ENCODE data around the gene KIF6. TPM values are rescaled to one million over a fixed set of nuclear protein-coding genes. Genes with fewer than 3 reads are reported as not detected.

KIF6 gene
- total and polyA plus RNA-seq, 7 experiments from 2014 or later: 0.75 TPM; not detected in 6

DNA sequence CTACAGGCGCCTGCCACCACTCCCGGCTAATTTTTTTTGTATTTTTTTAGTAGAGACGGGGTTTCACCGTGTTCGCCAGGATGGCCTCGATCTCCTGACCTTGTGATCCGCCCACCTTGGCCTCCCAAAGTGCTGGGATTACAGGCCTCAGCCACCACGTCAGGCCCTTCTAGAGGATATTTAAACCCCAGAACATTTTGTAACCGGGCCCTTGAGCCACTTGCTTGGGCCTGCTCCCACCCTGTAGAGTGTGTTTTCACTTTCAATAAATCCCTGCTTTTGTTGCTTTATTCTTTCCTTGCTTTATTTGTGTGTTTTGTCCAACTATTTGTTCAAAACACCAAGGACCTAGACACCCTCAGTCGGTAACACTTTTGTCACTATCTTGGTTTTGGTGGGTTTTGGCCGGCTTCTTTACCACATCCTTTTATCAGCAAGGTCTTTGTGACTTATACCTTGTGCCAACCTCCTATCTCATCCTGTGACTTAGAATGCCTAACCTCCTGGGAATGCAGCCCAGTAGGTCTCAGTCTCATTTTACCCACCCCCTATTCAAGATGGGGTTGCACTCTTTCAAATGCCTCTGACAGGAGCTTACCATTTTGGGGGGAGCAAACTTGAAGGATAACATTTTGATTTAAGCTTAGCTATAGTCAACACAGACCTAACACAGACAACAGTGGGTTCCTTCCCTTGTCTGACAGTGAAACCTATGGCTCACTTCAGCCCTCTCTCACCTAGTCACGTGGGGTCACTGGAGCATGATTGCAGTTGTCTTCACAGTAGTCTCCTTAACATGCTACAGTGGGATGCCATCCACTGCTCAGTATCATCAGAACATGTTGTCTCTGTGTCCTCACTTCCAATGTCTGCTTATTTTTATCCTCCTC is 27.9 kb upstream of the KIF6 start:
- H3K27me3 Mint-ChIP-seq: peaks cover 0 to 27% (median 15%) of the 10 kb centered on the region in 5 donors

DNA sequence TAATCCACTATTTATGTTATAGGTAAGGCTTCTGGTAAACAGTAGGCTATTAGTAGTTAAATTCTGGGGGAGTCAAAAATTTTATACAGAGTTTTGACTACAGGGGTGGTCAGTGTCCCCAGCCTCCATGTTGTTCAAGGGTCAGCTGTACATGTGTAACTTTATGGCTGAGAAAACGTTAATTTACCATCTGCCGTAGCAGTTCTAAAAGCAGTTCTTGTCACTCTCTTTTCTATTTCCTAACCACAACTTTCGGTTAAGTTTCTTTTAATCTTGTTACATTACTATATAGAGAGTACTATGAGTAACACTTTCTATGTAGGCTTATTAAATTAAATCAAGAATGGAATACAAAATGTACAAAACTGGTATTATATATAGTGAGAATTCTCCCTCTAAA is 21.6 kb upstream of the KIF6 start:
- Histone ChIP-seq H3K9me3 (ENCODE audit: control insufficient read depth in 2 of 3, low read length in 3 of 3) (no peaks in the 10 kb centered on the region), H3K4me1 (ENCODE audit: control insufficient read depth in 2 of 2, insufficient read depth in 2 of 2, low read length in 2 of 2) (no peaks in the 10 kb centered on the region), H3K36me3 (ENCODE audit: control insufficient read depth in 2 of 3, insufficient read depth in 3 of 3, low read length in 3 of 3) (no peaks in the 10 kb centered on the region), H3K27me3 (ENCODE audit: control insufficient read depth in 2 of 2, insufficient read depth in 2 of 2, low read length in 2 of 2) (no peaks in the 10 kb centered on the region), H3K4me3 (ENCODE audit: low read length) (no peak overlapping the region), H3K27ac (ENCODE audit: low read depth, low read length) (no peak overlapping the region)
- peaks cover 0 to 9% (median 2%) of the 10 kb centered on the region in 11 donors for H3K9me3 Mint-ChIP-seq
- no peak overlapping the region for H3K27ac Mint-ChIP-seq
- DNase-seq: no peak
- H3K36me3 Mint-ChIP-seq: no peaks in the 10 kb centered on the region
- ChIA-PET CTCF (no interaction called here), POLR2A (no interaction called here)
- no peak overlapping the region for H3K4me3 Mint-ChIP-seq
- ATAC-seq: no peak
- H3K27me3 Mint-ChIP-seq: peaks cover 0 to 23% (median 10%) of the 10 kb centered on the region in 5 donors
- no peaks in the 10 kb centered on the region for H3K4me1 Mint-ChIP-seq
- intact Hi-C loops (cut with micrococcal nuclease): no loop called here

More for the DNA sequence above, 27.9 kb upstream of the KIF6 start:
- no peak overlapping the region for H3K4me3 Mint-ChIP-seq
- DNase-seq (no peak), ATAC-seq (no peak)
- H3K27ac Mint-ChIP-seq: no peak overlapping the region
- intact Hi-C loops (cut with micrococcal nuclease): no loop called here
- ChIA-PET CTCF (no interaction called here), POLR2A (no interaction called here)
- H3K27ac ChIP-seq (ENCODE audit: low read depth, low read length): no peak overlapping the region
- no peaks in the 10 kb centered on the region for H3K27me3 ChIP-seq (ENCODE audit: control insufficient read depth in 2 of 2, insufficient read depth in 2 of 2, low read length in 2 of 2)
- H3K36me3 Mint-ChIP-seq: no peaks in the 10 kb centered on the region
- no peaks in the 10 kb centered on the region for H3K4me1 ChIP-seq (ENCODE audit: control insufficient read depth in 2 of 2, insufficient read depth in 2 of 2, low read length in 2 of 2)
- H3K4me3 ChIP-seq (ENCODE audit: low read length): no peak overlapping the region
- H3K36me3 ChIP-seq (ENCODE audit: control insufficient read depth in 2 of 3, insufficient read depth in 3 of 3, low read length in 3 of 3): no peaks in the 10 kb centered on the region
- H3K9me3 Mint-ChIP-seq: peaks cover 0 to 9% (median 0%) of the 10 kb centered on the region in 11 donors
- H3K9me3 ChIP-seq (ENCODE audit: control insufficient read depth in 2 of 3, low read length in 3 of 3): no peaks in the 10 kb centered on the region
- H3K4me1 Mint-ChIP-seq: peaks cover 0 to 1% (median 0%) of the 10 kb centered on the region in 7 donors

DNA sequence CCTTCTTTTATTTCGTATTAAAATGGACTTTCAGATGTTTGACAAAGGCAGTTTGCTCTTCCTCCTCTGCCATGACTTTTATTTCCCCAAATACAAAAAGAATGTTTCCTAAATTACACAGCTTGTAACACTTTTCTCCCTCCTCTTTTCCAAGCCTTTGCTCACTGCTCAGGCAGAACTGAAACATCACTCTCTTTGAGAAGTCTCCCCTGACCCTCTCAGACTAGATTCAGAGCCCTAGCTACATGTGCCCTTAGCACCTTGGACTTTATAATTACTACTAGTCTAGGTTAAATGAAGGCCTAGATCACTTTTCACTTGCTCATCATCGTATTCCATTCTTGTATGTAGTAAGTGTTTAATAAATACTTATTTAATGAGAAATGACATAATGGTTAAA is 8.5 kb upstream of the KIF6 start:
- Histone ChIP-seq H3K27ac (ENCODE audit: low read depth, low read length) (no peak overlapping the region), H3K4me3 (ENCODE audit: low read length) (no peak overlapping the region), H3K4me1 (ENCODE audit: control insufficient read depth in 2 of 2, insufficient read depth in 2 of 2, low read length in 2 of 2) (no peaks in the 10 kb centered on the region), H3K9me3 (ENCODE audit: control insufficient read depth in 2 of 3, low read length in 3 of 3) (no peaks in the 10 kb centered on the region), H3K36me3 (ENCODE audit: control insufficient read depth in 2 of 3, insufficient read depth in 3 of 3, low read length in 3 of 3) (no peaks in the 10 kb centered on the region), H3K27me3 (ENCODE audit: control insufficient read depth in 2 of 2, insufficient read depth in 2 of 2, low read length in 2 of 2) (no peaks in the 10 kb centered on the region)
- ChIA-PET CTCF (no interaction called here), POLR2A (no interaction called here)
- H3K27me3 Mint-ChIP-seq: peaks cover 13 to 48% (median 35%) of the 10 kb centered on the region in 5 donors
- H3K4me1 Mint-ChIP-seq: peaks cover 0 to 1% (median 0%) of the 10 kb centered on the region in 7 donors
- no peaks in the 10 kb centered on the region for H3K36me3 Mint-ChIP-seq
- H3K27ac Mint-ChIP-seq: no peak overlapping the region
- no peak for DNase-seq
- intact Hi-C loops (cut with micrococcal nuclease): no loop called here
- no peak for ATAC-seq
- H3K9me3 Mint-ChIP-seq: peaks cover 0 to 13% (median 3%) of the 10 kb centered on the region in 11 donors
- H3K4me3 Mint-ChIP-seq: no peak overlapping the region

DNA sequence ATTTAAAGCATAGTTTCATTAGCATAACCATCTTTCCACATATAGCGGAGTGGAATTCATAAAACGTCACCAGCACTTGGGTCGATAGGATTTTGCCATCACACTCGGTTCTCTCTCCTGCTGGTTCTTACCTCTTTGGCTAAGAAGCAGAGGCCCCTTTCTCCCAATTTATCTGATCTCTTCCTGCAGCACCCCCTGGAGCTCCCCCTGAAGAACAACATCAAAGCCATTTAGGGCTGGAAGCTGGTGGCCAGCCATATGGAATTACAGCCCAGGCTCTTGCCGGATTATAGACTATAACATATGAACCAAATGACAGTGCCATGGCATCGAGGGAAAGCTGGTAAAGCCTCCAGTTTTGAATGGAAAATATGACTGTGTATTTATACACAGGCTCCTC is 6.4 kb upstream of the KIF6 start:
- Mint-ChIP-seq H3K36me3 (no peaks in the 10 kb centered on the region), H3K27ac (no peak overlapping the region), H3K4me3 (no peak overlapping the region), H3K27me3 (peaks cover 16 to 40% (median 31%) of the 10 kb centered on the region in 5 donors), H3K9me3 (no peaks in the 10 kb centered on the region), H3K4me1 (peaks cover 0 to 1% (median 0%) of the 10 kb centered on the region in 7 donors)
- intact Hi-C loops (cut with micrococcal nuclease): no loop called here
- Histone ChIP-seq H3K4me3 (ENCODE audit: low read length) (no peak overlapping the region), H3K9me3 (ENCODE audit: control insufficient read depth in 2 of 3, low read length in 3 of 3) (no peaks in the 10 kb centered on the region), H3K27ac (ENCODE audit: low read depth, low read length) (no peak overlapping the region), H3K36me3 (ENCODE audit: control insufficient read depth in 2 of 3, insufficient read depth in 3 of 3, low read length in 3 of 3) (no peaks in the 10 kb centered on the region), H3K4me1 (ENCODE audit: control insufficient read depth in 2 of 2, insufficient read depth in 2 of 2, low read length in 2 of 2) (no peaks in the 10 kb centered on the region), H3K27me3 (ENCODE audit: control insufficient read depth in 2 of 2, insufficient read depth in 2 of 2, low read length in 2 of 2) (no peaks in the 10 kb centered on the region)
- no peak for ATAC-seq
- ChIA-PET POLR2A (no interaction called here), CTCF (no interaction called here)
- no peak for DNase-seq

DNA sequence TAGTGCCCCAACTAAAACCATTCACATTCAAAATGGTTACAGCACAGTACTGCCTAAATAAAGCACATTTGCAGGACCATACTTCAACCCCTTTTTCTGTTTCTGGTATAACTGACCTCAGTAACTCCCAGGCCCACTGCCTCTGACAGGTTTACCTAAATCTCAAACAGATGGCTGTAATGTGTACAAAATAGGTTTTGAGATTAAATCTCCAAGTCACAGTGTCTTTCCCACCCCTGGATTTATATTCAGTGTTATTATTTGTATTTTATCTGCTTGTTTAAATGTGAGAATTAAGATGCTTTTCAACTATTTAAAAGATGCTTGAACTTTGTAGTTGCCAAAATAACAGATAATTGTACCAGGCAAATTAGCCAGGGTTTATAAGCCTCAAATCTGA is 4.7 kb upstream of the KIF6 start:
- Mint-ChIP-seq H3K27me3 (peaks cover 14 to 27% (median 22%) of the 10 kb centered on the region in 5 donors), H3K4me1 (peaks cover 0 to 5% (median 3%) of the 10 kb centered on the region in 7 donors), H3K27ac (no peak overlapping the region), H3K4me3 (no peak overlapping the region), H3K9me3 (peaks cover 0 to 2% (median 0%) of the 10 kb centered on the region in 11 donors), H3K36me3 (no peaks in the 10 kb centered on the region)
- CTCF ChIA-PET: no interaction called here
- H3K27ac ChIP-seq (ENCODE audit: low read depth, low read length): no peak overlapping the region
- no peaks in the 10 kb centered on the region for H3K9me3 ChIP-seq (ENCODE audit: control insufficient read depth in 2 of 3, low read length in 3 of 3)
- H3K4me1 ChIP-seq (ENCODE audit: control insufficient read depth in 2 of 2, insufficient read depth in 2 of 2, low read length in 2 of 2): peaks cover 0 to 3% of the 10 kb centered on the region in 2 donors
- no peaks in the 10 kb centered on the region for H3K27me3 ChIP-seq (ENCODE audit: control insufficient read depth in 2 of 2, insufficient read depth in 2 of 2, low read length in 2 of 2)
- no peaks in the 10 kb centered on the region for H3K36me3 ChIP-seq (ENCODE audit: control insufficient read depth in 2 of 3, insufficient read depth in 3 of 3, low read length in 3 of 3)
- no peak for DNase-seq
- no peak overlapping the region for H3K4me3 ChIP-seq (ENCODE audit: low read length)
- POLR2A ChIA-PET: no interaction called here
- ATAC-seq: no peak
- intact Hi-C loops (cut with micrococcal nuclease): loop anchor here in 1 of 2 donors (10.0 kb wide), 1 partner anchor 1025 kb away; the partner anchor contains the start of gene GLO1

DNA sequence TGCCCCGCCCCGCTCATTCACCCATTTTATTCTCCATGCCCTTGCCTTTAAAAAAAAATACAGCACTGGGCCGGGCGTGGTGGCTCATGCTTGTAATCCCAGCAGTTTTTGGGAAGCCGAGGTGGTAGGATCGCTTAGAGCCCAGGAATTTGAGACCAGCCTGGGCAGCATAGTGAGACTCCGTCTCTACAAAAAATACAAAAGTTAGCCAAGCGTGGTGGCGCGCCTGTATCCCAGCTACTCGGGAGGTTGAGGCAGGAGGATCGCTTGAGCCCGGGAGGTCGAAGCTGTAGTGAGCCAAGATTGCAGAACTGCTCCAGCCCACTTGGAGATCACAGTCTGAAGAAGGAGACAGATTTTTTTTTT is 407 bp upstream of the KIF6 start:
- POLR2A ChIA-PET: no interaction called here
- ATAC-seq: no peak
- H3K27ac Mint-ChIP-seq: peak overlapping the region in 1 of 9 donors; percentile 46
- H3K27ac ChIP-seq (ENCODE audit: low read depth, low read length): no peak overlapping the region
- H3K4me3 ChIP-seq (ENCODE audit: low read length): peak overlapping the region; percentile 68
- H3K4me3 Mint-ChIP-seq: peak overlapping the region; percentile 29 to 98 (median 96)
- no peaks in the 10 kb centered on the region for H3K27me3 ChIP-seq (ENCODE audit: control insufficient read depth in 2 of 2, insufficient read depth in 2 of 2, low read length in 2 of 2)
- intact Hi-C loops (cut with micrococcal nuclease): loop anchor here in 1 of 2 donors (1.0 to 10.0 kb wide), 3 partner anchors 208 to 1347 kb away; partner anchors contain the start of genes GLO1, NFYA and OARD1
- DNase-seq: no peak
- peaks cover 0 to 5% (median 0%) of the 10 kb centered on the region in 5 donors for H3K27me3 Mint-ChIP-seq
- peaks cover 0 to 3% of the 10 kb centered on the region in 2 donors for H3K4me1 ChIP-seq (ENCODE audit: control insufficient read depth in 2 of 2, insufficient read depth in 2 of 2, low read length in 2 of 2)
- no peaks in the 10 kb centered on the region for H3K36me3 ChIP-seq (ENCODE audit: control insufficient read depth in 2 of 3, insufficient read depth in 3 of 3, low read length in 3 of 3)
- no peaks in the 10 kb centered on the region for H3K9me3 ChIP-seq (ENCODE audit: control insufficient read depth in 2 of 3, low read length in 3 of 3)
- peaks cover 0 to 9% (median 7%) of the 10 kb centered on the region in 7 donors for H3K4me1 Mint-ChIP-seq
- H3K36me3 Mint-ChIP-seq: no peaks in the 10 kb centered on the region
- peaks cover 0 to 4% (median 0%) of the 10 kb centered on the region in 11 donors for H3K9me3 Mint-ChIP-seq
- CTCF ChIA-PET: no interaction called here

Measured in naive thymus-derived CD4-positive, alpha-beta T cell (primary cell).